CD4-positive, alpha-beta T cell treated with Interleukin-15 for 1 hour (primary cell): ENCODE data around the gene GLI3.

Source experiments
- DNase-seq: peaks from one replicate; pipeline ENCODE4 v3.0.0-alpha.2; 2020

The GLI3 gene

GRCh38 chr7:42099470-42100155, 137.4 kb downstream of the GLI3 start:
- no peak for DNase-seq

GRCh38 chr7:42099066-42099465, 137.9 kb downstream of the GLI3 start:
- no peak for DNase-seq

GRCh38 chr7:42097752-42098151, 139.3 kb downstream of the GLI3 start:
- no peak for DNase-seq

- no peak for DNase-seq
Measured at GRCh38 chr7:42096681-42097561, 140.1 kb downstream of the GLI3 start.

- no peak for DNase-seq
Measured at GRCh38 chr7:42096268-42096667, 140.7 kb downstream of the GLI3 start.

GRCh38 chr7:42095791-42096190, 141.2 kb downstream of the GLI3 start:
- no peak for DNase-seq

GRCh38 chr7:42093349-42093905, 143.6 kb downstream of the GLI3 start:
- DNase-seq = no peak

GRCh38 chr7:42091461-42092291, 145.3 kb downstream of the GLI3 start:
- DNase-seq = no peak

- DNase-seq = no peak
Measured at GRCh38 chr7:42090806-42091205, 146.2 kb downstream of the GLI3 start.

GRCh38 chr7:42090056-42090455, 147.0 kb downstream of the GLI3 start:
- no peak for DNase-seq

GRCh38 chr7:42087616-42088015, 149.4 kb downstream of the GLI3 start:
- DNase-seq = no peak

- DNase-seq = no peak
Measured at GRCh38 chr7:42085531-42085930, 151.5 kb downstream of the GLI3 start.

GRCh38 chr7:42084263-42084662, 152.7 kb downstream of the GLI3 start:
- no peak for DNase-seq

GRCh38 chr7:42083284-42083683, 153.7 kb downstream of the GLI3 start:
- DNase-seq = no peak

- no peak for DNase-seq
Measured at GRCh38 chr7:42082144-42082543, 154.9 kb downstream of the GLI3 start.

GRCh38 chr7:42081671-42082070, 155.3 kb downstream of the GLI3 start:
- DNase-seq = no peak

GRCh38 chr7:42080841-42081586, 156.0 kb downstream of the GLI3 start:
- no peak for DNase-seq

GRCh38 chr7:42077271-42078135, 159.5 kb downstream of the GLI3 start:
- DNase-seq = no peak

- DNase-seq = no peak
Measured at GRCh38 chr7:42076870-42077269, 160.1 kb downstream of the GLI3 start.

- no peak for DNase-seq
Measured at GRCh38 chr7:42075418-42075817, 161.6 kb downstream of the GLI3 start.

GRCh38 chr7:42074076-42074475, 162.9 kb downstream of the GLI3 start:
- DNase-seq = no peak
